K562 (cell line): ENCODE measurements around the gene ZNF438. TPM values are rescaled to one million over a fixed set of nuclear protein-coding genes. Genes with fewer than 3 reads are reported as not detected.
A peak's percentile ranks its signal among the peaks of the same experiment; 100 is the strongest.

Source experiments
- CEBPZ ChIP-seq: fragments of 150-350 bp; IDR thresholded peaks from 2 replicates; pipeline ENCODE4 v1.6.1; 2014; ENCODE audit warnings: low read depth, mild to moderate bottlenecking, low read length, borderline replicate concordance
- CSDE1 ChIP-seq, 2 experiments: fragments of 450-650 bp; IDR thresholded peaks; 2 replicates each; pipeline ENCODE4 v1.6.1; 2016; ENCODE audit warnings: mild to moderate bottlenecking in 1 of 2
- HBP1 ChIP-seq: fragments of 450-650 bp; formaldehyde crosslinking; IDR thresholded peaks from 2 replicates; pipeline ENCODE4 v1.4.0; 2022; ENCODE audit warnings: missing genetic modification characterization
- HDGF ChIP-seq: fragments of 450-650 bp; IDR thresholded peaks from 2 replicates; pipeline ENCODE4 v1.6.1; 2016
- LARP7 ChIP-seq: fragments of 450-650 bp; IDR thresholded peaks from 2 replicates; pipeline ENCODE4 v1.6.1; 2016
- SREBF2 ChIP-seq: sonication (generic); formaldehyde crosslinking; IDR thresholded peaks from 2 replicates; pipeline ENCODE4 v1.4.0; 2020; ENCODE audit warnings: mild to moderate bottlenecking, missing genetic modification reagents
- STAT5A ChIP-seq: IDR thresholded peaks from 2 replicates; pipeline ENCODE4 v1.6.1; 2012; ENCODE audit warnings: low read length, inconsistent platforms, borderline replicate concordance
- TCF3 ChIP-seq: sonication (generic); formaldehyde crosslinking; IDR thresholded peaks from 2 replicates; pipeline ENCODE4 v1.4.0; 2020; ENCODE audit warnings: mild to moderate bottlenecking, missing genetic modification reagents
- TFE3 ChIP-seq: fragments of 450-650 bp; formaldehyde crosslinking; IDR thresholded peaks from 2 replicates; pipeline ENCODE4 v1.4.0; 2020; ENCODE audit warnings: mild to moderate bottlenecking, mixed read lengths
- VEZF1 ChIP-seq: fragments of 200-800 bp; sonication (Bioruptor generic); IDR thresholded peaks from 2 replicates; pipeline ENCODE4 v1.6.1; 2017; ENCODE audit warnings: missing genetic modification characterization, missing compliant biosample characterization
- ZEB2 ChIP-seq: fragments of 450-650 bp; IDR thresholded peaks from 2 replicates; pipeline ENCODE4 v1.6.1; 2016
- ZNF143 ChIP-seq: sonication (generic); formaldehyde crosslinking; IDR thresholded peaks from 2 replicates; pipeline ENCODE4 v1.9.0; 2022; ENCODE audit warnings: mild to moderate bottlenecking, missing genetic modification reagents
- ZNF717 ChIP-seq: fragments of 250-450 bp; sonication (Bioruptor Pico); IDR thresholded peaks from 2 replicates; pipeline ENCODE4 v1.5.0; 2021
- polyA plus RNA-seq, 8 experiments: library from polyadenylated mRNA; depleted of rRNA in 4 of 8; stranded (reverse) in 5 of 8; unstranded in 3 of 8; fragments of >200 nt; fragmentation: Nextera tagmentation in 2 of 8; fragmentation: Illumina TruSeq in 1 of 8; extraction: Ambion mirVana in 2 of 8; extraction: Trizol in 1 of 8; gene quantifications; 2 replicates each; pipeline versions ENCODE4 v1.2.1 to v1.2.3, GENCODE V29; 2011 to 2014; ENCODE audit warnings: inconsistent platforms in 1 of 8, missing spikeins in 1 of 8
- total RNA-seq, 7 experiments: library from RNA; depleted of rRNA in 6 of 7; stranded (reverse); fragments of >200 nt in 6 of 7; fragmentation: Illumina TruSeq in 2 of 7; extraction: Trizol in 2 of 7; gene quantifications; 2 replicates each; pipeline versions ENCODE4 v1.2.1 to v1.2.3, GENCODE V29; 2011 to 2021; ENCODE audit warnings: low replicate concordance in 1 of 7
- TF ChIP-seq, protein P1 (sequence below): fragments of 200-800 bp; sonication (Bioruptor generic); IDR thresholded peaks from 2 replicates; pipeline ENCODE4 v1.6.1; 2016; ENCODE audit warnings: missing genetic modification characterization, missing compliant biosample characterization

ZNF438 gene
- total and polyA plus RNA-seq, 9 of the 15 experiments (the other 6 are each of a cell fraction or from before 2014, with no cell fraction given): 0.45 to 1.5 (median 0.91) TPM

DNA sequence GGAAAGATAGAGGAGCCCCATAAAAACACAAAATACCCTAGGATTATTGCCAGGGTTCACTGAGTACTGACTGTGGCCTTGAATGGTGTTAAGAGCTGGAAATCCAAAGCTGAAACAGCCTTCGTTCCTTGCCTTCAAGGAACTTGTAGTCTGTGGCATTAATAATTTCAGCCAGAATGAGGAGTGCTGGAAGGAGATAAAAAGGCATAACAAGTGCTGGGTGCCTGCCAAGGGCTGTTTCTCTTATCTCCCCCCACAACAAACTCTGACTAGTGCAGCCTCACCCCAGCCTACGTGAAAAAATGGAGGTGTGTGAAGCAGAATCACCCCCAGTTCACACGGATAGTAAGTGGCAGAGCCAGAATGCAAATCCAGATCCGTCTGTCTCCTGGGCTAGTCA is 203.0 kb downstream of the ZNF438 start (continued):
- TF ChIP-seq CEBPZ (no peak), SREBF2 (CRISPR knock-in tag) (no peak), TFE3 (CRISPR knock-in tag) (no peak), VEZF1 (CRISPR knock-in tag) (peak; percentile 44; the same call in 1 of the 2 replicates), CSDE1 (IDR thresholded peaks at IDR 0.05) (no peak), ZNF717 (CRISPR knock-in tag) (no peak), HBP1 (CRISPR knock-in tag) (no peak), STAT5A (0 out of 2 replicates have a peak, but pooled peaks have one; percentile 16), TCF3 (CRISPR knock-in tag) (peak; percentile 60), HDGF (no peak), LARP7 (no peak), ZEB2 (no peak), ZNF143 (CRISPR knock-in tag) (no peak)
- TF ChIP-seq, protein P1, sequence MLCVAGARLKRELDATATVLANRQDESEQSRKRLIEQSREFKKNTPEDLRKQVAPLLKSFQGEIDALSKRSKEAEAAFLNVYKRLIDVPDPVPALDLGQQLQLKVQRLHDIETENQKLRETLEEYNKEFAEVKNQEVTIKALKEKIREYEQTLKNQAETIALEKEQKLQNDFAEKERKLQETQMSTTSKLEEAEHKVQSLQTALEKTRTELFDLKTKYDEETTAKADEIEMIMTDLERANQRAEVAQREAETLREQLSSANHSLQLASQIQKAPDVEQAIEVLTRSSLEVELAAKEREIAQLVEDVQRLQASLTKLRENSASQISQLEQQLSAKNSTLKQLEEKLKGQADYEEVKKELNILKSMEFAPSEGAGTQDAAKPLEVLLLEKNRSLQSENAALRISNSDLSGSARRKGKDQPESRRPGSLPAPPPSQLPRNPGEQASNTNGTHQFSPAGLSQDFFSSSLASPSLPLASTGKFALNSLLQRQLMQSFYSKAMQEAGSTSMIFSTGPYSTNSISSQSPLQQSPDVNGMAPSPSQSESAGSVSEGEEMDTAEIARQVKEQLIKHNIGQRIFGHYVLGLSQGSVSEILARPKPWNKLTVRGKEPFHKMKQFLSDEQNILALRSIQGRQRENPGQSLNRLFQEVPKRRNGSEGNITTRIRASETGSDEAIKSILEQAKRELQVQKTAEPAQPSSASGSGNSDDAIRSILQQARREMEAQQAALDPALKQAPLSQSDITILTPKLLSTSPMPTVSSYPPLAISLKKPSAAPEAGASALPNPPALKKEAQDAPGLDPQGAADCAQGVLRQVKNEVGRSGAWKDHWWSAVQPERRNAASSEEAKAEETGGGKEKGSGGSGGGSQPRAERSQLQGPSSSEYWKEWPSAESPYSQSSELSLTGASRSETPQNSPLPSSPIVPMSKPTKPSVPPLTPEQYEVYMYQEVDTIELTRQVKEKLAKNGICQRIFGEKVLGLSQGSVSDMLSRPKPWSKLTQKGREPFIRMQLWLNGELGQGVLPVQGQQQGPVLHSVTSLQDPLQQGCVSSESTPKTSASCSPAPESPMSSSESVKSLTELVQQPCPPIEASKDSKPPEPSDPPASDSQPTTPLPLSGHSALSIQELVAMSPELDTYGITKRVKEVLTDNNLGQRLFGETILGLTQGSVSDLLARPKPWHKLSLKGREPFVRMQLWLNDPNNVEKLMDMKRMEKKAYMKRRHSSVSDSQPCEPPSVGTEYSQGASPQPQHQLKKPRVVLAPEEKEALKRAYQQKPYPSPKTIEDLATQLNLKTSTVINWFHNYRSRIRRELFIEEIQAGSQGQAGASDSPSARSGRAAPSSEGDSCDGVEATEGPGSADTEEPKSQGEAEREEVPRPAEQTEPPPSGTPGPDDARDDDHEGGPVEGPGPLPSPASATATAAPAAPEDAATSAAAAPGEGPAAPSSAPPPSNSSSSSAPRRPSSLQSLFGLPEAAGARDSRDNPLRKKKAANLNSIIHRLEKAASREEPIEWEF (CRISPR knock-in tag): no peak
